Fibroblast of mammary gland (primary cell): ENCODE results near the gene CKMT2.

Experiments
- DNase-seq: peaks from one replicate; pipeline ENCODE4 v3.0.0-alpha.2; 2010; ENCODE audit warnings: low read depth
- H3K4me3 ChIP-seq: 2 replicates; pipeline ENCODE4 v1.5.1; 2011; ENCODE audit warnings: low read depth, mild to moderate bottlenecking, low read length, moderate library complexity; ENCODE audit not compliant: control insufficient read depth
- CTCF ChIP-seq: conservative IDR thresholded peaks from 2 replicates; pipeline ENCODE4 v1.5.1; 2011; ENCODE audit warnings: low read depth, low read length, inconsistent platforms; ENCODE audit not compliant: control insufficient read depth, insufficient read depth

Gene CKMT2

GRCh38 chr5:81245871-81246235 lies 12.7 kb downstream of the CKMT2 start:
- DNase-seq = no peak
- H3K4me3 ChIP-seq = no peak overlapping the region
- TF ChIP-seq CTCF = no peak

- TF ChIP-seq CTCF = no peak
- no peak overlapping the region for H3K4me3 ChIP-seq
- no peak for DNase-seq
Observed at GRCh38 chr5:81246697-81247096, 13.6 kb downstream of the CKMT2 start.

GRCh38 chr5:81247441-81247972 lies 14.4 kb downstream of the CKMT2 start:
- no peak overlapping the region for H3K4me3 ChIP-seq
- no peak for TF ChIP-seq CTCF
- peak; percentile 36 for DNase-seq

- DNase-seq = no peak
- H3K4me3 ChIP-seq = no peak overlapping the region
- no peak for TF ChIP-seq CTCF
Observed at GRCh38 chr5:81249240-81249639, 16.1 kb downstream of the CKMT2 start.

GRCh38 chr5:81250004-81250403 lies 16.9 kb downstream of the CKMT2 start:
- no peak overlapping the region for H3K4me3 ChIP-seq
- TF ChIP-seq CTCF = no peak
- DNase-seq = no peak

GRCh38 chr5:81251922-81252321 lies 18.8 kb downstream of the CKMT2 start:
- TF ChIP-seq CTCF = no peak
- no peak overlapping the region for H3K4me3 ChIP-seq
- DNase-seq = no peak

GRCh38 chr5:81252904-81253303 lies 19.8 kb downstream of the CKMT2 start:
- H3K4me3 ChIP-seq = no peak overlapping the region
- DNase-seq = no peak
- no peak for TF ChIP-seq CTCF
